ENCODE data around the gene G6PC1. TPM values are rescaled to one million over a fixed set of nuclear protein-coding genes. Genes with fewer than 3 reads are reported as not detected.
"Not testable (repeated sequence)": the region's sequence is repeated elsewhere in the genome, so short reads cannot be mapped to it uniquely, and the experiment has no call there.

Gene G6PC1
- total RNA-seq, 1 donor from 2014 or later = 1.5 TPM

GRCh38 chr17:42883802-42884558 is 16.6 kb upstream of the G6PC1 start:
- no peaks in the 10 kb centered on the region for H3K36me3 Mint-ChIP-seq
- no peaks in the 10 kb centered on the region for H3K4me1 Mint-ChIP-seq (ENCODE audit: unreplicated experiment)
- H3K27me3 Mint-ChIP-seq = peaks cover 16% of the 10 kb centered on the region
- H3K9me3 Mint-ChIP-seq = no peaks in the 10 kb centered on the region
- no peak for TF ChIP-seq CTCF (conservative IDR thresholded peaks at IDR 0.05)
- no peak overlapping the region for H3K27ac Mint-ChIP-seq
- no peak for DNase-seq (ENCODE audit: extremely low spot score, unreplicated experiment)
- H3K4me3 Mint-ChIP-seq = no peak overlapping the region

DNA sequence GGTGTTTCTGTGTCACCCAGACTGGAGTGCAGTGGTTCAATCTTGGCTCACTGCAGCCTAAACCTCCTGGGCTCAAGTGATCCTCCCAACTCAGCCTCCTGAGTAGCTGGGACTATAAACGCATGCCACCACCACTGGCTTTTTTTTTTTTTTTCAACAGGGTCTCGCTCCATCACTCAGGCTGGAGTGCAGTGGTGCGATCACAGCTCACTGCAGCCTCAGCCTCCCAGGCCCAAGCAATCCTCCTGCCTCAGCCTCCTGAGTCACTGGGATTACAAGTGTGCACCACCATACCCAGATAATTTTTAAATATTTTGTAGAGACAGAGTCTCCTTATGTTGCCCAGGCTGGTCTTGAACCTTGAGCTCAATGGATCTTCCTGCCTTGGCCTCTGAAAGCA is 14.8 kb upstream of the G6PC1 start:
- H3K36me3 Mint-ChIP-seq; DNase-seq (ENCODE audit: extremely low spot score, unreplicated experiment); H3K9me3 Mint-ChIP-seq; H3K4me1 Mint-ChIP-seq (ENCODE audit: unreplicated experiment); H3K4me3 Mint-ChIP-seq; H3K27me3 Mint-ChIP-seq; H3K27ac Mint-ChIP-seq: not testable (repeated sequence)

DNA sequence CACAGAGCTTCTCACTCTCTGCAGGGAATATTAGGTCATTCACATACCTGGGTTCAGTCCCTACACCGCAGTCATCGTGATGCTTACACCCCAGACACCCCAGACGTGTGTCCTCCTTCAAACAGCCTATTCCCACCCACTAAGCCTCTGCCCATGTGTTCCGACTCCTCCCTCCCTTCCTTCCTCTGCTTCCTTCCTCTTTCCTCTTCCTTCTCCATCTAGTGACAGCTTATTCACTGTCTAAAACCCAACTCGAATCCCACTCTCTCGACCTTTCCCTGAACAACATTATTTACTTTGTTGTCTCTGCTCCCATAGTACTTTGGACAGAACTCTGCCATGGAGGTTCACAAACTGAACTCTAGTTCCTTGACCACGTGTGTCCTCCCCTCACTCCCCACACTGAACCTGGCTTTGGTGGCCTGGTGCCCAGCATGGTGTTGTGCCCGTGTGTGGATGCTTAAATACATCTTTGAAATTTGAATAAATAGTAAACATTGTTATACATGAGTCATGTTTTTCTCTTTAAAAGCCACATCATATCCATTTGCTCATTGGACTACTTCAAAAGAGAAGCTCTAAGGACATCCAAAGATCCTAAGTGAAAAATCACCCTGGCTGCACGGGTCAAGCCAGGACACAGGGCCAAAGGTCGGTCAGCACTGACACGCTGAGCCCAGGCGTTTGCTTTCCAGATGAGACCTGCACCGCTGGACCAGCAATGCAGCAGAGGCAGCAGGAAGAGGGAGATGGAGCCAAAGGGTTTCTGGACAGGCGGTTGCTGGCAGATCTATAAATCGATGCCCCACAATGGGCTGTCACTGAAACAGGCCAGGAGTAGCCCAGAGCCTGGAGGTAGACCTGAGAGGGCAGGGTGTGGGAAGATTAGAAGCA is 14.1 kb upstream of the G6PC1 start:
- peaks cover 2% of the 10 kb centered on the region for H3K4me1 Mint-ChIP-seq (ENCODE audit: unreplicated experiment)
- H3K4me3 Mint-ChIP-seq = no peak overlapping the region
- H3K36me3 Mint-ChIP-seq = no peaks in the 10 kb centered on the region
- H3K27me3 Mint-ChIP-seq = no peaks in the 10 kb centered on the region
- no peak for TF ChIP-seq CTCF (conservative IDR thresholded peaks at IDR 0.05)
- H3K27ac Mint-ChIP-seq = peak overlapping the region; percentile 0
- no peak for DNase-seq (ENCODE audit: extremely low spot score, unreplicated experiment)
- no peaks in the 10 kb centered on the region for H3K9me3 Mint-ChIP-seq

- Mint-ChIP-seq H3K36me3 (no peaks in the 10 kb centered on the region), H3K27me3 (peaks cover 14% of the 10 kb centered on the region), H3K27ac (no peak overlapping the region), H3K9me3 (no peaks in the 10 kb centered on the region), H3K4me3 (no peak overlapping the region), H3K4me1 (ENCODE audit: unreplicated experiment) (peaks cover 15% of the 10 kb centered on the region)
- no peak for DNase-seq (ENCODE audit: extremely low spot score, unreplicated experiment)
- no peak for TF ChIP-seq CTCF (conservative IDR thresholded peaks at IDR 0.05)
Observed at GRCh38 chr17:42889809-42890208, 10.8 kb upstream of the G6PC1 start.

DNA sequence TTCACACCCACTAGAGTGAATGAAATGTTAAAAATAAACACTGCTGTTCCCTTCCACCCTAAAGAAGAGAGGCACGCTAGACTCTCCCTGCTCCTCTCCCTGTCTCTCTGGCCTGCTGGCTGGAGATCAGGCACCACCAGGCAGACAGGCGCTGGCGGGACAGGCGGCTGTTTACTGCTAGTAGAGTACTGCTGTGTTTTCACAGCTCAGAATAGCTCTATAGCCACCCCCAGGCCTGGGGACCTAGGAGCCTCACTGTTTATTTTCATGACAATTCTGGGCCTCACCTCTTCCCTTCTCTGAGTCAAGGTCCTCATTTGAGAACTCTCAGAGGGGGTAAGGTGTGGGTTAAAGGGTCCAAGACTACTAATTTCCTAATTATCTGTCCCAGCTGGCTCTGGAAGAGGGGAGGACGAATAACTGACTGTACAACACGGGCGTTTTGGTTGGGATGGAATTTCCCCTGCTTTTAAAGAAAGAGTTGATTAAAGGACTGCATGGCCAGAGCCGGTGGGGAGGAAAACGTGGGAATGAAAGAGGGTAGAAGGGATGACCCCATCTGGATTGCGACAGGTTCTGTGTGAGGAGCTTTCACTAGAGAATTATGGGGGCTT is 9.0 kb upstream of the G6PC1 start:
- Mint-ChIP-seq H3K36me3 (no peaks in the 10 kb centered on the region), H3K27ac (peak overlapping the region; percentile 56), H3K27me3 (peaks cover 14% of the 10 kb centered on the region), H3K9me3 (no peaks in the 10 kb centered on the region), H3K4me1 (ENCODE audit: unreplicated experiment) (peaks cover 15% of the 10 kb centered on the region), H3K4me3 (no peak overlapping the region)
- TF ChIP-seq CTCF (conservative IDR thresholded peaks at IDR 0.05) = no peak
- DNase-seq (ENCODE audit: extremely low spot score, unreplicated experiment) = no peak

All from type B pancreatic cell (in vitro differentiated cells).